T-helper 2 cell treated with Interferon-gamma antibody and Interleukin-4, amounts not matched to agents 5 μg/mL and 100 μg/mL, for 36 hours (primary cell): ENCODE measurements around the gene PHOSPHO1.
A peak's percentile ranks its signal among the peaks of the same experiment; 100 is the strongest.

ENCODE experiments used
- DNase-seq: peaks from one replicate; pipeline ENCODE4 v3.0.0; 2021; ENCODE audit warnings: low spot score
- H3K27ac Mint-ChIP-seq: one replicate; pipeline ENCODE4 v1.8.0; 2021; ENCODE audit warnings: mild to moderate bottlenecking, mixed read lengths
- H3K27me3 Mint-ChIP-seq: one replicate; pipeline ENCODE4 v1.8.0; 2021; ENCODE audit warnings: low read depth, mixed read lengths
- H3K36me3 Mint-ChIP-seq: one replicate; pipeline ENCODE4 v1.8.0; 2021; ENCODE audit warnings: low read depth, mixed read lengths
- H3K4me1 Mint-ChIP-seq: one replicate; pipeline ENCODE4 v1.8.0; 2021; ENCODE audit warnings: low read depth, mixed read lengths
- H3K4me3 Mint-ChIP-seq: one replicate; pipeline ENCODE4 v1.8.0; 2022; ENCODE audit warnings: mild to moderate bottlenecking, moderate library complexity, mixed read lengths
- H3K9me3 Mint-ChIP-seq: one replicate; pipeline ENCODE4 v1.8.0; 2021; ENCODE audit warnings: mixed read lengths

PHOSPHO1 gene

DNA sequence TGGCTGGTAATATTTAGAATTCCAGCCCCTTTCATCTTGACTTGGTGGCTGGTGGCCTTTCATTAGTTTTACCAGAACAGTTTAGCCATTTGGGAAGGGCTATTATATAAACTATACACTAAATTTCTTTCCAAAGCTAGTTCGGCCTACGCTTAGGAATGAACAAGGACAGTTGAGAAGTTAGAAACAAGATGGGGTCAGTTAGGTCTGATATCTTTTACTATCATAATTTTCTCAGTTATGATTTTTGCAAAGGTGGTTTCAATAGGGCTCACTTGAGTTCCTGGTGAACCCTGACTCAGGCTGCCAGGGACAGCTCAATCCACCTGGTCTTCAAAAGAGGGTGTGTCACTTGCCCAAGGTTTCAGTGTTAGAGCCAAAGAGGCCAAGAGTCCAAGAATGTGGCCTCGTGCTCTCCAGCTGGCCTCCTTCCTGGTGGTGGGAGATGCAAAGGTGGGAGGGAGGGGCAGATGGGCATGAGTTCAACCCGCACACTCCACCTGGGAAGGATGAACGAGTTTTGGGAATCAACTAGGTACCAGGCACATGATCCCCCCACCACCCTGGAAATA lies 4.0 kb upstream of the PHOSPHO1 start:
- no peak overlapping the region for H3K27ac Mint-ChIP-seq
- no peaks in the 10 kb centered on the region for H3K36me3 Mint-ChIP-seq
- H3K9me3 Mint-ChIP-seq = no peaks in the 10 kb centered on the region
- no peak for DNase-seq
- H3K4me1 Mint-ChIP-seq = peaks cover 3% of the 10 kb centered on the region
- H3K4me3 Mint-ChIP-seq = no peak overlapping the region
- H3K27me3 Mint-ChIP-seq = peaks cover 23% of the 10 kb centered on the region

DNA sequence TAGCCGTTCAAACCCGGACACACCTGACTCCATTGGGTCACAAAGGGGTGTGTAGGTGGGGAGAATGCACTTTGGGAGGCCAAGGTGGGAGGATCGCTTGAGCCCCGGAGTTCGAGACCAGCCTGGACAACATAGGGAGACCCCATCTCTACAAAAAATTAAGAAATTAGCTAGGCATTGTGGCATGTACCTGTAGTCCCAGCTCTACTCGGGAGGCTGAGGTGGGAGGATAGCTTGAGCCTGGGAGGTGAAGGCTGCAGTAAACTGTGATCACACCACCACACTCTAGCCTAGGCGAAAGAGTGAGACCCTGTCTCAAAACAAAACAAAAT lies 942 bp upstream of the PHOSPHO1 start:
- H3K36me3 Mint-ChIP-seq = no peaks in the 10 kb centered on the region
- peak overlapping the region; percentile 87 for H3K4me3 Mint-ChIP-seq
- H3K27ac Mint-ChIP-seq = no peak overlapping the region
- H3K4me1 Mint-ChIP-seq = peaks cover 8% of the 10 kb centered on the region
- no peaks in the 10 kb centered on the region for H3K9me3 Mint-ChIP-seq
- DNase-seq = no peak
- peaks cover 37% of the 10 kb centered on the region for H3K27me3 Mint-ChIP-seq

DNA sequence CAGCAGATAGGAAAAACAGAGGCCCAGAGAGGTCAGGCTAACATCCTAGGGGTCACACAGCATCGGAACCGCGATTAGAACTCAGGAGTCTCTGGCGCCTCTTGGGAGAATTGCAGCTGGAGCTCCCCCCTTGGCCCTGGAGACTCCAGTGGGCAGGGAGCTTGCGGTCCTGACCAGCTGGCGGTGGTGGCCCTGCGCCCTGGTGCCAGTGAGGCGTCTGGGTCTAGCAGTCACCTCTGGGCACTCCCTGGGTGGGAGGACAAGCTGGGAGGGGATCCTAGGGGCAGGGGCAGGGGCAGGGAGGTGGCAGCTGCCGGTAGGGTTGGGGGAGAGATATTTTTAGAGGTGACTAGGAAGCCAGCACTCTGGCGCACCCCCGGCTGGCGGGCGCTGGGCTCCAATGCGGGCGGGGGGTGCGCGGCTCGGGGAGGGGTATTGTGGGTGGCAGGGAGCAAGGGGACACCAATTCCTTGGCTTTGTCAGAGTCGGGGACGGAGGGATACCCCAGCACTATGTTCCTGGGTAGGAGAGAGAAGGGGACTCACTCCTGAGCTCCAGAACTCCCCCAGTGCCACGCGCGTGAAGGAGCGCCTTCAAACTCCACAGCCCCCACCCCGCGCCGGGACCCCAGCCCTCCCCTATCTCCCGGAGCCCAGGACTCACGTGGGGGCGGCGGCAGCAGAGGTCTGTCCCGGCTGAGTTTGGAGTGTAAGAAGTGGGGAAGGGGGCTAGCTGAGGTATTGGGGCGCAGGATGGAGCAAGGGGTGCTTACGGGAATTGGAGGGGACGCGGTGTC lies 584 bp downstream of the PHOSPHO1 start:
- Mint-ChIP-seq H3K27me3 (peaks cover 44% of the 10 kb centered on the region), H3K36me3 (peaks cover 2% of the 10 kb centered on the region), H3K9me3 (no peaks in the 10 kb centered on the region), H3K4me1 (peaks cover 10% of the 10 kb centered on the region), H3K27ac (no peak overlapping the region), H3K4me3 (peak overlapping the region; percentile 87)
- no peak for DNase-seq

DNA sequence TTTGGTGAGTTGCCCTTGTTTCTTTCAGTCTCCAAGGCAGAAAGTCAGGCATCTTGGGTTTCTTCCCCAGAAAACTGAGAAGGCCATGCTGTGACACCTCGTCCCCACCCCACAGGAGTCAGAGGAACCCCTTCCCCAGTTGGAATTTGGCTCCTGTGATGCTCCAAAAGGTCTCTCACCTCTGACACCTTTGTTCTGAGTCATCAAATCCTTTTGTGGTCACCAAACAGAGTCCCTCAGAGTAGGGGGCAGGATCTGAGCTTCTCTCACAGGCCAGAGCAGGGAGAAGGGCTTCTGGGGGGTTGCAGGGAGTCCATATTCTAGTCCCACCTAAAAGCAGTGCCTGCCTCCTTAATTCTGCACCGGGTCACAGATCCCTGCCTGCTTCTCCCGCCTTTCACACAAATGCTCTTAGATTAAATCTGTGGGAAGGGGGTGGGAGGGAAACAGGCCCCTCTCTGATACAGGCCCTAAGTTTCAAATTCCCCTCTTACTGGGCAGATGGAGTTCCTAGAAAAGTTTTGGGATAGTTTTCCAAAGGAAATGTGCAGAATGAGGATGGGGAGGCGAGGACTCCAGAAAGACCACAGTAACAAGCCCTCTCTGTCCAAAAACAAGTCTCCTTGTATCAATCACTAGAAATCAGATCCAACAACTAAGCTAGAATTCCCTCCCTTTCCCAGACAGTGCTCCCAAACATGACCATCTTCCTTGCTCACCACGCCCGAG lies 1.3 kb downstream of the PHOSPHO1 start:
- peaks cover 13% of the 10 kb centered on the region for H3K4me1 Mint-ChIP-seq
- H3K9me3 Mint-ChIP-seq = no peaks in the 10 kb centered on the region
- H3K36me3 Mint-ChIP-seq = peaks cover 4% of the 10 kb centered on the region
- peaks cover 49% of the 10 kb centered on the region for H3K27me3 Mint-ChIP-seq
- H3K4me3 Mint-ChIP-seq = peak overlapping the region; percentile 43
- H3K27ac Mint-ChIP-seq = no peak overlapping the region
- no peak for DNase-seq

DNA sequence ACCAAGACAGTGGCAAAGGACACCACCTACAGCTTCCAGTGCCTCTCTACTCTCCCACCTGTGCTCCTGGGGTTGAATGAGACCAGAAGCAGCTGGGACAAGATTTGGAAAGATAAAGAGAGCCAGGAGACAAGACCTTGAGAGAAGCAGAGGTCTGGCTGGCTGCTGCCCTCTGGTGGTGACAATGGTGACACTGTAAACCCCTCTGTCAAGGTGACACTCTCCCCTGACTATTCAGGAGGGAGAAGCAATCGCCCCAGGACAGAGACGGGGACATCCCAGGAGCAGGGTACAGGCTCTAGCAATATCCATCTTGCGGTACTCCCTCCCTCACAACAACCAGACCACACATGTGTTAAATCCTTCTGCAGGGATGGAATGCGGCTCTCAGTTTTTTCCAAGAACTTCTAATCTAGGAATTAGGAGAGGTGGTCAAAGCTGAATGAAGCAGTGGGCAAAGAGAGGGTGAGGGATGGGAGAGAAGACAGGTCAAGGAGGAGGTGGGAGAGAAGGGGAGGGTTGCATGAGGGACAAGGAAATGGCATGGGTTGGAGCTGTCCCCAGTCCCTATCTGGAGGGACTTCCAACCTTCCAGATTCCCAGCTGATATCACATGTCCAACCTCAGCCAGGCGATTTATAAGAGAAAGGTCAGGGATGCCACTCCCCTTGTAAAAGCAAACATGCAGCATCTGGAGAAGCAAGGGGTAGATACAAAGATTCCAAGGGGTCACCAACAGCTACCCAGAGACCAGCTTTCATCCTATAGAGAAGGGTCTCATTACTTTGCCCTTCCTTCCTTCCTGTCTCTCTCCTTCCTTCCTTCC lies 2.9 kb downstream of the PHOSPHO1 start:
- H3K36me3 Mint-ChIP-seq = peaks cover 13% of the 10 kb centered on the region
- no peak overlapping the region for H3K4me3 Mint-ChIP-seq
- no peak overlapping the region for H3K27ac Mint-ChIP-seq
- H3K27me3 Mint-ChIP-seq = peaks cover 48% of the 10 kb centered on the region
- peaks cover 23% of the 10 kb centered on the region for H3K4me1 Mint-ChIP-seq
- DNase-seq = peak; percentile 54
- H3K9me3 Mint-ChIP-seq = no peaks in the 10 kb centered on the region

DNA sequence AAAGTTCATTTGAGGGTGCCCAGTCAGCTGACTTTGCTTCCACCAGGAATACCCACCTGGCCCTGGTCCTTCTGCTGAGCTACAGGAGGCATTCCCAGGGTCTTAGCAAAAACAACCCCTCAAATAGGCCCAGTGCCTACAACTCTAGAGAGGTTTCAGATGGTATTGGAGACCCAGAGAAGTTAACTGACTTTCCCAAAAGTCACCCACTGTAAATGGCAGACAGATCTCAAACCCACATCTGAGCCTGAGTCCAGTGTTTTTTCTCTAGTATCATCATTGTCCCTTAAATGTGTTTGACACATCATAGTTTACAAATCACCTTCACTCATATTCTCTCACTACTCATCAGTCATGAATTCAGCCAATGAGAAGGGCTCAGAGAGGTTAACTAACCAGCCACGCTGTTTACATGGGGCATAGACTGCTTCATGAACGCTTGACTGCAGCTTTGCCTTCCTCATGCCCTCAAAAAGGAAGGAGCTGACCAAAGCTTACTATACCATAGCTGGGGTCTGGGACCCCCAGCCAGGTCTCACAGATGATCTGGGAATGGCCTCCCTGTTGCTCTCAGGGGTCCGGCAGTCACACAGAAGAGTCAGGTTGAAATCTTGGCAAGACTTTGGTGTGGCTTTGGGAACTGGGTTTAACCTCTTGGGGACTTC lies 3.7 kb downstream of the PHOSPHO1 start:
- H3K36me3 Mint-ChIP-seq = peaks cover 20% of the 10 kb centered on the region
- DNase-seq = no peak
- H3K27me3 Mint-ChIP-seq = peaks cover 47% of the 10 kb centered on the region
- H3K4me1 Mint-ChIP-seq = peaks cover 25% of the 10 kb centered on the region
- H3K4me3 Mint-ChIP-seq = no peak overlapping the region
- no peaks in the 10 kb centered on the region for H3K9me3 Mint-ChIP-seq
- H3K27ac Mint-ChIP-seq = no peak overlapping the region

DNA sequence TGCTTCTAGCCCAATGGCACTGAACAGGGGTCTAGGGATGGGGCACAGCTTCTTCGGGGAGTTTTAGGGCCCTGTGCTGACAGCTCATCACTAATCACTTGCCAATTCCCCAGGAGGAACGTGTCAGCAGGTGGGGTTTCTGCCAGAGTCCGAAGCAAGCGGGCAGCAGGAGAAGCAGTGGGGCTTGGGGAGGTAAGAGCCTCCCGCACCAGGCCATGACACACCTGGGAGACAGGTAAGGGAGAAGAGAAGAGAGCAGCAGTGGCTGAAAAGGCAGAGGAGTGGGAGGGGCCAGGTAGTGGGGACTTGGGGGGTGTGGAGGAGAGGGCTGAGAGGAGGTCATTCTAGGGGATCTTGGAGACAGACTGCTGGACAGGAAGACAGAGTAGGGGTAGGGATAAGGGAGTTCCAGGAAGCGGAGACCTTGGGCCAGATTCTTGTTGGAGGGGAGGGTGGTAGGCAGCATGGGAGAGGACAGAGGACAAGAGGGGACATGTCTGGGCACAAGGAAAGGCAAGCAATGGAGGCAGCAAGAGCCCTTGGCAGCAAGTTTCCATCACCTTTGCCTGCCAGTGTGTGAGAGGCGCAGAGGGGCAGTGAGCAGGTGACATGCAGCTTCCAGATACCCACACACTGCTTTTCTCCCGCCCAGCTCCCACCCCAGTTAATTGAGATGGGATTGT lies 4.9 kb downstream of the PHOSPHO1 start:
- peaks cover 23% of the 10 kb centered on the region for H3K36me3 Mint-ChIP-seq
- H3K4me1 Mint-ChIP-seq = peaks cover 21% of the 10 kb centered on the region
- DNase-seq = no peak
- no peak overlapping the region for H3K27ac Mint-ChIP-seq
- H3K9me3 Mint-ChIP-seq = no peaks in the 10 kb centered on the region
- H3K27me3 Mint-ChIP-seq = peaks cover 36% of the 10 kb centered on the region
- H3K4me3 Mint-ChIP-seq = no peak overlapping the region

DNA sequence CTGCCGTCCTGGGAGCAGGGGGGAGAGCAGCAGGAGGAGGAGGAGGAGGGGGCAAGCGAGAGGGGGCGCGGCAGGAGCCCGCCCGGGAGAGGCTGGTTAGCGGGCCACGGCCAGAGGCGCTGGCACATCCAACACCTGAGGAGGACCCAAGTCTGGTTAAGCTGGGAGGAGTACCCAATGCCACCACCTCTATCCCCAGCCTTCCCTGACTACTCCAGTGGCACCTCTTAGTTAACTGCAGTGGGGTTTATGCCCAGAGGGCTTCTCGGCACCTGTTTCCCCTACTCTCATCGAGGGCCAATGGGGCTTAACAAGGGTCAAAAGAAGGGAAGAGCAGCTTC lies 5.6 kb downstream of the PHOSPHO1 start:
- no peak overlapping the region for H3K27ac Mint-ChIP-seq

DNA sequence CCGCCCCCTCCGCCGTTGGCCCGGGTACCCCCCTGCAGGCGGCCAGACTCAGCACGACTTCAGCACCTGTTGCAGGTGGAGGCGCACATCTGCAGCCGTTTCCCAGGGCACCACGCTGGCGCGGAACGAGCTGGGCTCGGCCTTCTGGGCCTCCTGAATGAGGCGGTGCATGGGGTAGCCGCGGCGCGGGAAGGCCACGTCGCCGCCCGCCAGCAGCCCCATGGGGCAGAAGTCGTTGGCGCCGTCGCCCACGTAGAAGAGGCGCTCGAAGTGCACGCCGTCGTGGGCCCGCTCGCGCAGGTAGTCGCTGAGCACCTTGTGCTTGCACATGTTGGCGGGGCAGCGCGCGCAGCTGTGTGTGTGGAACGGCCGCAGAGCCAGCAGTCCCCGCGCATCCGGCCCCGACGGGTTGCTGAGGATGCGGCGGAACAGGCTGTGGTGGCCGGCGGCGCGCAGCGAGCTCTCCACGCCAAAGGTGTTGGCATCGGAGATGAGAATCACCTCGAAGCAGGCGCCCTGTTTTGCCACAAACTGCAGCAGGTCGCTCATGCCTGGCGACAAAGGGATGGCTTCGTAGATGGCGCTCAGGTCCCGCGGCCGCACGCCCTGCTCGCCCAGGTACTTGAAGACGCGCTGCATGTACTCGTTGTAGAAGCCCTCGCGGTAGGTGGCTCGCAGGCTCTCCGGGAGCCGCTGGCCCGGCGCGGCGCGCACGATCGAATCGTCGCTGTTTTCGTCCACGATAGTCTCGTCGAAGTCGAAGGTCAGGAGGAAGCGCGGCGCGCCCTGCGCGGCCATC lies 6.2 kb downstream of the PHOSPHO1 start:
- Mint-ChIP-seq H3K4me3 (peak overlapping the region; percentile 72), H3K4me1 (peaks cover 24% of the 10 kb centered on the region), H3K36me3 (peaks cover 28% of the 10 kb centered on the region), H3K9me3 (no peaks in the 10 kb centered on the region), H3K27me3 (peaks cover 32% of the 10 kb centered on the region), H3K27ac (no peak overlapping the region)
- DNase-seq = peak; percentile 41

More for the DNA sequence above, 5.6 kb downstream of the PHOSPHO1 start:
- Mint-ChIP-seq H3K4me3 (peak overlapping the region; percentile 53), H3K27me3 (peaks cover 36% of the 10 kb centered on the region), H3K9me3 (no peaks in the 10 kb centered on the region), H3K36me3 (peaks cover 27% of the 10 kb centered on the region), H3K4me1 (peaks cover 24% of the 10 kb centered on the region)
- DNase-seq = no peak

DNA sequence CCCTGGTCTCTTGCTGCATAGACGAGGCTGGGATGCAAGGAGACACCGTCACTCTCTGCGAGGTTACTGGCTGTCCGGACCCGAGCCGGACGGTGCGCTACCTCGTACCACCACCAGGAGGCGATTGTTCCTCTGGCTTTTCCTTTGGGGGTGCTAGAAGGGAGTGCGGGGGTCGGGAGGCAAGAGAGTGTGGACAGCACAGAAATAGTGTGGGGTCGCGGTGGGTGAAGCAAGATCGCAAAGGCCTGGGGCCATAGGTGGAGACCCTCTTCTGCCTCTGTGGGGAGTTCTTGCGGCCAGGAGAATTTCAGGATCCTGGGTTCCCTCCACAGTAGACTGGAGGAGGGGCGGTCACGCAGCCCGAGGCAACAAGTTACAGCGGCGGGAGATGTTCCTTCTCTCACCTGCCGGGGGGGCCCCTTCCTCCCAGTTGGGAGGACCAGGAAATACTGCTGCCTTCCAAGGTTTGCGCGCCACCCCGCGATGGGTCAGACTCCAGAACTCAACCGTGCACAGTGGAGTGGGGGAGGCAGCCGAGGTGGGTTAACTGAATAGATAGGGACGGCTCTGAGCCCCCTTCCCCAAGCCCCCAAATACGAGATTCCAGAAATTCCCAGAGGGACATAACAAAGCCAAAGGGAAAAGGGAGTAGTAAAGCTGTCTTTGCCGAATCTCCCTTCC lies 6.9 kb downstream of the PHOSPHO1 start:
- Mint-ChIP-seq H3K27me3 (peaks cover 26% of the 10 kb centered on the region), H3K4me3 (peak overlapping the region; percentile 72), H3K9me3 (no peaks in the 10 kb centered on the region), H3K27ac (no peak overlapping the region), H3K36me3 (peaks cover 33% of the 10 kb centered on the region), H3K4me1 (peaks cover 28% of the 10 kb centered on the region)
- peak; percentile 55 for DNase-seq

DNA sequence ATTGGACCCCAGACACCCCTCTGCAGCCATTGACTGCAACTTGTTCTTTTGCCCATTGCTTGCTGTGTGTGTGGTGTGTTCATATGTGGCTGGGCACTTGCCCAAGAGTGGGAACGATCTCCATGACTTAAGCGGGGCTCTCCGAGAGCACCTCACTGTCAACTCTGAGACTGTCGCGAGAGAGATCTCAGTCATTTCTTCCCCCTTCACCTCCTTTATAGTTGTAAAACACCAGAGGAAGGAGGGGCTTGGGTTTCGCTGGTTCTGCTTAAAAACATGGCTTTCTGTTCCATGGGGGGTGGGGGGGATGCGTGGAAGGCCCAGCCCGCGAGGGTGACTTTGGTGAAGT lies 7.4 kb downstream of the PHOSPHO1 start:
- Mint-ChIP-seq H3K4me3 (peak overlapping the region; percentile 72), H3K36me3 (peaks cover 36% of the 10 kb centered on the region), H3K9me3 (no peaks in the 10 kb centered on the region), H3K27me3 (peaks cover 23% of the 10 kb centered on the region), H3K27ac (no peak overlapping the region), H3K4me1 (peaks cover 31% of the 10 kb centered on the region)
- DNase-seq = no peak

DNA sequence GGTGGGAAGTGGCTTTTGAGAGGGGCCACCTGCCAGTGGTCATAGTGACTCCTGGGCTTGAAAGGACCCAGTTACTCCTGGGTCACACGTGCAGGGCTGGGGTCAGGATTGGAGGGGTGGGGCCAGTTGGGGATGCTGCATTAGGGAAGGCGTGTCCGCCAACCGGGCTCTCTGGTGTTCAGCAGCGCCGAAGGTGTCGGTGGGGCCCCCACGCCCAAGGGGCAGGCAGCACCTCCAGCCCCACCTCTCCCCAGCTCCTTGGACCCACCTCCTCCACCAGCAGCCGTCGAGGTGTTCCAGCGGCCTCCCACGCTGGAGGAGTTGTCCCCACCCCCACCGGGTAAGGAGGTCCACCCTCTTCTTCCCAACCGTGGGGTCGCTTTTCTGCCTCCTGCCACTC lies 10.6 kb downstream of the PHOSPHO1 start:
- Mint-ChIP-seq H3K27me3 (peaks cover 8% of the 10 kb centered on the region), H3K4me3 (no peak overlapping the region), H3K36me3 (peaks cover 54% of the 10 kb centered on the region), H3K9me3 (no peaks in the 10 kb centered on the region), H3K4me1 (peaks cover 46% of the 10 kb centered on the region), H3K27ac (no peak overlapping the region)
- no peak for DNase-seq
